RWPE1 (cell line): ENCODE measurements around the gene RGS14.
"Not testable (repeated sequence)": the region's sequence is repeated elsewhere in the genome, so short reads cannot be mapped to it uniquely, and the experiment has no call there.

Source experiments
- CTCF ChIA-PET: fragments of 350-600 bp; sonication (Branson Sonifier 250); formaldehyde crosslinking; extraction: SDS; loops from one replicate; lab custom pipeline; 2021; lab: Yijun Ruan, JAX
- POLR2A ChIA-PET: fragments of 400-600 bp; formaldehyde crosslinking; extraction: SDS; loops from one replicate; lab custom pipeline; 2020; ENCODE audit warnings: antibody characterized with exemption; ENCODE audit not compliant: low non-redundant PET; lab: Yijun Ruan, JAX
- DNase-seq: peaks from one replicate; pipeline ENCODE4 v3.0.0; 2012; ENCODE audit warnings: low spot score
- H3K27ac ChIP-seq: fragments of 450-650 bp; 2 replicates; pipeline ENCODE4 v1.5.1; 2017
- CTCF ChIP-seq: fragments of 450-650 bp; conservative IDR thresholded peaks from 2 replicates; pipeline ENCODE4 v1.5.1; 2017; ENCODE audit warnings: low read depth, mild to moderate bottlenecking

The RGS14 gene

DNA sequence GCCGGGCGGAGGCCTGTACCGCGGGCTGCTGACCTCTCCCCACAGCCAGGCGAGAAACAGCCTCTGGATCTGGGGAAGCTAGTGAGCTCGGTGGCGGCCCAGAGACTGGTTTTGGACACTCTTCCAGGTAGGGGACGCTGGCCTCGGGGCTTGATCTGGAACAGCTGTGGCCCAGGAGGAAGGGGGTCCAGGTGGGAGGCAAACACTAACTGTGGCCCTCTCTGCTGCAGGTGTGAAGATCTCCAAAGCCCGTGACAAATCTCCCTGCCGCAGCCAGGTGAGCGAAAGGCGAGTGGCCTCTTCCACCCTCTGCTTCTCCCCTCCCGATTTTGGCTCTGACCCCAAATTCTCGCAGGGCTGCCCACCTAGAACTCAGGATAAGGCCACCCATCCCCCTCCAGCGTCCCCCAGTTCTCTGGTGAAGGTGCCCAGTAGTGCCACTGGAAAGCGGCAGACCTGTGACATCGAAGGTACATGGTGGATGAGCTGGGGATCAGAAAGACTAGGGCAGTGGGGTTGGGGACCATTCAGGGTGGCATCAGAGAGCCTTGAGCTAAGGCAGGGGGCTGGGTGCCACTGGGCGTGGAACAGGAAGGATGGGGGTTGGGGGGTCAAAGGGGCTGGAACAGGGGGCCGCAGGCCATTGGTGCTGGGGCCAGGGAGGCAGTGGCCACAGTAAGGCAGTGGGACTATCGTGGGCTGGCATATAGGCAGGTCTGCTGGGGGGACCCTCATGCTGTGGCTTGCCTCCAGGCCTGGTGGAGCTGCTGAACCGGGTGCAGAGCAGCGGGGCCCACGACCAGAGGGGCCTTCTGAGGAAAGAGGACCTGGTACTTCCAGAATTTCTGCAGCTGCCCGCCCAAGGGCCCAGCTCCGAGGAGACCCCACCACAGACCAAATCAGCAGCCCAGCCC lies 13.7 kb downstream of the RGS14 start:
- POLR2A ChIA-PET, result interaction anchor here (2.7 kb wide), 1 partner anchor 18 kb away, joined by 15 read pairs; no protein-coding TSS in a partner anchor
- DNase-seq, result no peak
- CTCF ChIA-PET, result interaction anchor here (0.5 to 6.7 kb wide), 19 partner anchors 11 to 420 kb away, joined by 3 to 76 read pairs (median 4); partner anchors contain the start of genes GRK6, LMAN2 and SLC34A1
- no peak for TF ChIP-seq CTCF
- H3K27ac ChIP-seq, result peak overlapping the region; percentile 89

- DNase-seq, result no peak
- no peak for TF ChIP-seq CTCF
- H3K27ac ChIP-seq, result peak overlapping the region; percentile 89
Measured at GRCh38 chr5:177372034-177372896, 14.5 kb downstream of the RGS14 start.

GRCh38 chr5:177372910-177373309 lies 15.2 kb downstream of the RGS14 start:
- TF ChIP-seq CTCF, result no peak
- ChIA-PET POLR2A (no interaction called here), CTCF (interaction anchor here (0.6 to 6.7 kb wide), 6 partner anchors 13 to 644 kb away, joined by 3 to 76 read pairs (median 3); no protein-coding TSS in a partner anchor)
- peak overlapping the region; percentile 89 for H3K27ac ChIP-seq
- no peak for DNase-seq

More at GRCh38 chr5:177372034-177372896, 14.5 kb downstream of the RGS14 start:
- CTCF ChIA-PET, result interaction anchor here (0.5 to 6.7 kb wide), 10 partner anchors 10 to 127 kb away, joined by 3 to 76 read pairs (median 4); no protein-coding TSS in a partner anchor
- POLR2A ChIA-PET, result interaction anchor here (2.7 kb wide), 1 partner anchor 17 kb away, joined by 15 read pairs; no protein-coding TSS in a partner anchor

- TF ChIP-seq CTCF, result no peak
- ChIA-PET CTCF (interaction anchor here (1.7 to 6.7 kb wide), 2 partner anchors 12 to 30 kb away, joined by 4 to 76 read pairs; no protein-coding TSS in a partner anchor), POLR2A (interaction anchor here (0.5 to 0.8 kb wide), 2 partner anchors 10 to 29 kb away, joined by 3 read pairs; no protein-coding TSS in a partner anchor)
- no peak for DNase-seq
- peak overlapping the region; percentile 89 for H3K27ac ChIP-seq
Measured at GRCh38 chr5:177373806-177374205, 16.1 kb downstream of the RGS14 start.

GRCh38 chr5:177374211-177374610 lies 16.5 kb downstream of the RGS14 start:
- no peak for DNase-seq
- TF ChIP-seq CTCF, result no peak
- H3K27ac ChIP-seq, result peak overlapping the region; percentile 89
- ChIA-PET POLR2A (interaction anchor here (0.8 kb wide), 1 partner anchor 29 kb away, joined by 3 read pairs; no protein-coding TSS in a partner anchor), CTCF (interaction anchor here (1.7 to 6.7 kb wide), 2 partner anchors 12 to 29 kb away, joined by 4 to 76 read pairs; no protein-coding TSS in a partner anchor)

DNA sequence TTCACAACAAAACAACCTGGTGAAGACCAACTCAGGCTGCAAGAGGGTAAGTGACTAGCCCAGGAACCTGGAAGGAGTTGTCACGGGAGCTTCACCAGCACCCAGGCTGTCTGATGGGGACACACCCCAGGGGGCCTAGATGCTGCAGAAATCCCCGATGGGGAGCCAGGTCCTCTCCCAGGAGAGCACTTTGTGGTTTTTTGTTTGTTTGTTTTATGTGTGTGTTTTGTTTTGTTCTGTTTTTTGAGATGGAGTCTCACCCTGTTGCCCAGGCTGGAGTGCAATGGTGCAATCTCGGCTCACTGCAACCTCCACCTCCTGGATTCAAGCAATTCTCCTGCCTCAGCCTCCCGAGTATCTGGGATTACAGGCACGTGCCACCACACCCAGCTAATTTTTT lies 17.8 kb downstream of the RGS14 start:
- POLR2A ChIA-PET, CTCF ChIA-PET: not testable (repeated sequence)
- peak overlapping the region; percentile 89 for H3K27ac ChIP-seq

More for the DNA sequence above, 17.8 kb downstream of the RGS14 start:
- DNase-seq, result not testable (repeated sequence)
